ENCODE data around the gene CANT1.
"Not testable (repeated sequence)": the region's sequence is repeated elsewhere in the genome, so short reads cannot be mapped to it uniquely, and the experiment has no call there.

CANT1 gene

GRCh38 chr17:79027274-79027924 is 17.8 kb upstream of the CANT1 start:
- no peak for DNase-seq

GRCh38 chr17:79026376-79027273 is 17.1 kb upstream of the CANT1 start:
- no peak for DNase-seq

GRCh38 chr17:79024901-79025737 is 15.6 kb upstream of the CANT1 start:
- no peak for DNase-seq

GRCh38 chr17:79023886-79024771 is 14.6 kb upstream of the CANT1 start, which contains the start of gene C1QTNF1:
Gene C1QTNF1 (plus strand): TSS chr17:79024169. CDS start chr17:79043969, 19,800 bp downstream.
- DNase-seq, result no peak

- no peak for DNase-seq
Measured at GRCh38 chr17:79023180-79023705, 13.7 kb upstream of the CANT1 start.

GRCh38 chr17:79022507-79022991 is 13.0 kb upstream of the CANT1 start:
- DNase-seq, result no peak

- DNase-seq, result not testable (repeated sequence)
Measured at GRCh38 chr17:79021929-79022328, 12.4 kb upstream of the CANT1 start.

GRCh38 chr17:79020631-79021301 is 11.2 kb upstream of the CANT1 start:
- DNase-seq, result no peak

GRCh38 chr17:79019632-79020584 is 10.3 kb upstream of the CANT1 start:
- no peak for DNase-seq

GRCh38 chr17:79019261-79019631 is 9.7 kb upstream of the CANT1 start:
- no peak for DNase-seq

GRCh38 chr17:79018370-79018695 is 8.8 kb upstream of the CANT1 start:
- no peak for DNase-seq

- no peak for DNase-seq
Measured at GRCh38 chr17:79017546-79018369, 8.2 kb upstream of the CANT1 start.

- DNase-seq, result no peak
Measured at GRCh38 chr17:79014158-79014758, 4.7 kb upstream of the CANT1 start.

GRCh38 chr17:79012563-79013134 is 3.1 kb upstream of the CANT1 start:
- DNase-seq, result no peak

GRCh38 chr17:79011451-79012147 is 2.0 kb upstream of the CANT1 start:
- no peak for DNase-seq

GRCh38 chr17:79010304-79010646 is 711 bp upstream of the CANT1 start:
- DNase-seq, result no peak

GRCh38 chr17:79008666-79009387 is 737 bp downstream of the CANT1 start:
- DNase-seq, result no peak

Data from GDM1 (cell line).